GM12865 (cell line): ENCODE measurements around the gene ROR2.

Experiments used
- DNase-seq: peaks from one replicate; pipeline ENCODE4 v3.0.0; 2010; ENCODE audit warnings: low read depth
- H3K4me3 ChIP-seq: 2 replicates; pipeline ENCODE4 v1.5.1; 2011; ENCODE audit warnings: mild to moderate bottlenecking, low read depth, low read length, control low read depth
- TF ChIP-seq, protein P1 (sequence below): IDR thresholded peaks from 2 replicates; pipeline ENCODE4 v1.5.1; 2011; ENCODE audit warnings: low read length, control low read depth, low read depth, inconsistent platforms; ENCODE audit not compliant: insufficient read depth; ENCODE audit errors: missing control alignments

ROR2 gene

GRCh38 chr9:91599564-91599963, 350.5 kb downstream of the ROR2 start:
- H3K4me3 ChIP-seq, result no peak overlapping the region
- DNase-seq, result no peak
- TF ChIP-seq, protein P1, sequence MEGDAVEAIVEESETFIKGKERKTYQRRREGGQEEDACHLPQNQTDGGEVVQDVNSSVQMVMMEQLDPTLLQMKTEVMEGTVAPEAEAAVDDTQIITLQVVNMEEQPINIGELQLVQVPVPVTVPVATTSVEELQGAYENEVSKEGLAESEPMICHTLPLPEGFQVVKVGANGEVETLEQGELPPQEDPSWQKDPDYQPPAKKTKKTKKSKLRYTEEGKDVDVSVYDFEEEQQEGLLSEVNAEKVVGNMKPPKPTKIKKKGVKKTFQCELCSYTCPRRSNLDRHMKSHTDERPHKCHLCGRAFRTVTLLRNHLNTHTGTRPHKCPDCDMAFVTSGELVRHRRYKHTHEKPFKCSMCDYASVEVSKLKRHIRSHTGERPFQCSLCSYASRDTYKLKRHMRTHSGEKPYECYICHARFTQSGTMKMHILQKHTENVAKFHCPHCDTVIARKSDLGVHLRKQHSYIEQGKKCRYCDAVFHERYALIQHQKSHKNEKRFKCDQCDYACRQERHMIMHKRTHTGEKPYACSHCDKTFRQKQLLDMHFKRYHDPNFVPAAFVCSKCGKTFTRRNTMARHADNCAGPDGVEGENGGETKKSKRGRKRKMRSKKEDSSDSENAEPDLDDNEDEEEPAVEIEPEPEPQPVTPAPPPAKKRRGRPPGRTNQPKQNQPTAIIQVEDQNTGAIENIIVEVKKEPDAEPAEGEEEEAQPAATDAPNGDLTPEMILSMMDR, result no peak

- no peak for DNase-seq
- TF ChIP-seq, protein P1, result no peak
- no peak overlapping the region for H3K4me3 ChIP-seq
These were observed 358.4 kb downstream of the ROR2 start for GRCh38 chr9:91591627-91592026.

DNA sequence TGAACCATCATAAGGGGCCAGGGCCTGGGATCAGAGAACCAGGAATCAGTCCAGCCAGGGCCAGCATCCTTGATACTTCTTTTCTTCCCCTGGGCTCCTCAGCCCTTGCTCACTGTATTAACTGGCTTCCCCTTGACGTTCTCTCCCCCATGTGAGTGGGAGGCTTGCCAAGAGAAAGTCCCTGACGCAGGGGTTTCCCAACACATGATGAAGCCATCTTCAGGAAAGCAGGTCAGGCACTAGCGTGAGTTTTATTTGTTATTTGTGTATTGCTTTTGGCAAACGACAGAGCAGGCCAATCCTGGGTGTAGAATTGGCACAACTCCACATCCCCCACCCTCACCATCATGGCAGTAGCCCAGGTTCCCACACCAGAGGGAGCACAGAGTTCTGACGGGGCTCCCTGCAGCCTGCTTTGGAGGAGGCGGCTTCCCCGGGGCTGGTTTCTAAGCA, 360.9 kb downstream of the ROR2 start:
- DNase-seq, result peak; percentile 64
- TF ChIP-seq, protein P1, result no peak

GRCh38 chr9:91586282-91586681, 363.7 kb downstream of the ROR2 start:
- DNase-seq, result peak; percentile 34
- no peak overlapping the region for H3K4me3 ChIP-seq
- TF ChIP-seq, protein P1, result no peak

More for the DNA sequence above, 360.9 kb downstream of the ROR2 start:
- no peak overlapping the region for H3K4me3 ChIP-seq

DNA sequence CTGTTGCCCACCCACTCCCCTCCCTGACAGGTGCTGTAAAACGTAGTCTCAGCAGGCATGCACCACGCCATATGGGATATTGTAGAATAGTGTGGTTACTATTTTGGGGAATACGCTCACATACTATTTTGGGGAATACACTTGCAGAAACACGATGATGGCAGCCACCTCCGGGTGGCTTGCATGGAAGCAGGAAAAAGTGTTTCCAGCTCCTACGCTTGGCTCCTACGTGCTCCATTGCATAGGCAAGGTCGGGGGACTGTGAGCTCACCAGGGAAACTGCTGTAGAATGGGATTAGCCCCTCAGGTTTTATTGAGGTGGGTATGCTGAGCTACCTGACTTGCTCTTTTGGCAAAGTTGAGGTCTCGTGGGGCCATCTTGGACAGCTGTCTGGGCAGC, 366.1 kb downstream of the ROR2 start:
- H3K4me3 ChIP-seq, result no peak overlapping the region
- TF ChIP-seq, protein P1, result no peak
- DNase-seq, result no peak

DNA sequence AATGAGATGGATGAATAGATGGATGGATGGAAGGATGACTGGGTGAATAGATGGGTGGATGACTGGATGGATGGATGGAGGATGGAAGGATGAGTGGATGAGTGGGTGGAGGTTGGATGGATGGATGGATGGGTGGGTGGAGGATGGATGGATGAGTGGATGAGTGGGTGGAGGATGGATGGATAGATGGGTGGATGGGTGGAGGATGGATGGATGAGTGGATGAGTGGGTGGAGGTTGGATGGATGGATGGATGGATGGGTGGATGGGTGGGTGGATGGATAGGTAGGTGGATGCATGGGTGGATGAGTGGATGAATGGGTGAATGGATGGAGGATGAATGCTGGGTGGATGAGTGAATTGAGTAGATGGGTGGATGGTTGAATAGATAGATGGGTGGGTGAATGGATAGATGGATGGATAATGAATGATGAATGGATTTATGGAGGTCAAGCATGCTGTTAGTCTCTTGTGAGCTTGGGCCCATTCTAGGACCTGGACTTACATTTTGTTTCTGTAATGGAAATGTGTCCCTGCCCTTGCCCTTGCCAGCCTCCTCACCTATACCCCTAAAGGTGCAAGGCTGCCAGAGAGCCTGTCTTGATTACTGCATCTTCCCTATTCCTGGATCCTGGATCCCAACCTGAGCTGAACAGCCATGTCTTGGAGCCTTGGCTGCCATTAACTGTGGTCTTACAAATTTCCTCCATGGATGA, 366.7 kb downstream of the ROR2 start:
- H3K4me3 ChIP-seq, result no peak overlapping the region
- TF ChIP-seq, protein P1, result no peak
- DNase-seq, result no peak

GRCh38 chr9:91582181-91582580, 367.8 kb downstream of the ROR2 start:
- no peak for DNase-seq
- no peak overlapping the region for H3K4me3 ChIP-seq
- TF ChIP-seq, protein P1, result no peak
